ENCODE measurements around the gene MRC1. TPM values are rescaled to one million over a fixed set of nuclear protein-coding genes. Genes with fewer than 3 reads are reported as not detected.

MRC1 gene
- polyA plus RNA-seq, 3 donors: 0.11 to 0.41 (median 0.34) TPM

GRCh38 chr10:17959870-17960269 is 150.7 kb downstream of the MRC1 start:
- H3K9ac ChIP-seq (ENCODE audit: insufficient read depth, low read length, poor library complexity, severe bottlenecking): no peak overlapping the region
- Mint-ChIP-seq H3K36me3 (no peaks in the 10 kb centered on the region), H3K9me3 (peaks cover 0 to 9% (median 3%) of the 10 kb centered on the region in 7 donors), H3K27me3 (ENCODE audit: low read depth in 3 of 3) (peaks cover 0 to 5% (median 0%) of the 10 kb centered on the region in 3 donors), H3K4me3 (no peak overlapping the region), H3K4me1 (peaks cover 3% of the 10 kb centered on the region), H3K27ac (no peak overlapping the region)
- H3K4me2 ChIP-seq (replicated peaks; ENCODE audit: extremely low read depth, low read length, poor library complexity, severe bottlenecking): no peak overlapping the region
- H3K27me3 ChIP-seq (ENCODE audit: control insufficient read depth in 2 of 2, insufficient read depth in 2 of 2, low read length in 2 of 2): no peaks in the 10 kb centered on the region
- H3K36me3 ChIP-seq (replicated peaks in 1 of 2; ENCODE audit: control insufficient read depth in 1 of 2, insufficient read depth in 2 of 2, low read length in 2 of 2): no peaks in the 10 kb centered on the region
- TF ChIP-seq CTCF (IDR thresholded peaks at IDR 0.05): no peak
- H3K4me3 ChIP-seq (replicated peaks in 1 of 3; ENCODE audit: low read depth in 2 of 3, low read length in 3 of 3): no peak overlapping the region
- H3K79me2 ChIP-seq (ENCODE audit: insufficient read depth, low read length): no peaks in the 10 kb centered on the region
- no peak for DNase-seq
- H2AFZ ChIP-seq (ENCODE audit: insufficient read depth, low read depth, low read length, poor library complexity, severe bottlenecking): no peak overlapping the region
- H3K27ac ChIP-seq (ENCODE audit: low read depth in 1 of 2, low read length in 2 of 2): no peak overlapping the region
- H3K9me3 ChIP-seq (replicated peaks in 1 of 2; ENCODE audit: control insufficient read depth in 1 of 2, insufficient read depth in 1 of 2, low read length in 2 of 2): peaks cover 3 to 4% of the 10 kb centered on the region in 2 donors
- no CpG with 5 or more reads among the region's 2 CpGs for WGBS (ENCODE audit: insufficient coverage)
- intact Hi-C loops (cut with micrococcal nuclease): no loop called here
- no peaks in the 10 kb centered on the region for H4K20me1 ChIP-seq (ENCODE audit: insufficient read depth, low read length)
- H3K4me1 ChIP-seq (ENCODE audit: control insufficient read depth in 1 of 2, insufficient read depth in 2 of 2, low read length in 2 of 2): no peaks in the 10 kb centered on the region

Small RNAs within 50 kb of the gene (small RNA-seq; reads per million reads assigned to genes)
- 2.1 reads per million for gene MIR511 (ENCODE audit: insufficient read length, low read depth)

Other genes with a start within 250 kb of the MRC1 start
- 1 to 10 TPM in 1 of 3 donors, under 1 TPM in 2; 0.53 to 1.4 (median 0.86) TPM for gene HACD1, start 192.0 kb upstream of the MRC1 start, polyA plus RNA-seq
- gene STAM, start 165.2 kb upstream of the MRC1 start, polyA plus RNA-seq: 10 to 100 TPM in 1 of 3 donors, 1 to 10 TPM in 2; 5.5 to 16.4 (median 5.9) TPM
- under 1 TPM in 1 of 3 donors, not detected in 2; 0.08 TPM for gene TMEM236, start 57.1 kb upstream of the MRC1 start, polyA plus RNA-seq
- not detected for gene SLC39A12, start 142.6 kb downstream of the MRC1 start, polyA plus RNA-seq

Data from CD14-positive monocyte (primary cell).